Measurements from ENCODE around the gene TMEM208. TPM values are rescaled to one million over a fixed set of nuclear protein-coding genes. Genes with fewer than 3 reads are reported as not detected.

TMEM208 gene
- polyA plus RNA-seq, 1 of the 3 experiments (the other 2 are of a cell fraction): 98.2 TPM

GRCh38 chr16:67226804-67227566 is at the start of gene TMEM208 (continued):
- TF ChIP-seq CTCF (IDR thresholded peaks at IDR 0.05) (peak; percentile 48), RCOR1 (IDR thresholded peaks at IDR 0.05; ENCODE audit: low read length) (peak; percentile 35; the same call in 1 of the 2 replicates), REST (IDR thresholded peaks at IDR 0.05; ENCODE audit: low read depth, low read length) (0 out of 2 replicates have a peak, but pooled peaks have one; percentile 47), EP300 (IDR thresholded peaks at IDR 0.05; ENCODE audit: borderline replicate concordance in 1 of 2, low read depth in 1 of 2, low read length in 1 of 2) (no peak)
- TF ChIP-seq, protein P1, sequence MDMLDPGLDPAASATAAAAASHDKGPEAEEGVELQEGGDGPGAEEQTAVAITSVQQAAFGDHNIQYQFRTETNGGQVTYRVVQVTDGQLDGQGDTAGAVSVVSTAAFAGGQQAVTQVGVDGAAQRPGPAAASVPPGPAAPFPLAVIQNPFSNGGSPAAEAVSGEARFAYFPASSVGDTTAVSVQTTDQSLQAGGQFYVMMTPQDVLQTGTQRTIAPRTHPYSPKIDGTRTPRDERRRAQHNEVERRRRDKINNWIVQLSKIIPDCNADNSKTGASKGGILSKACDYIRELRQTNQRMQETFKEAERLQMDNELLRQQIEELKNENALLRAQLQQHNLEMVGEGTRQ (IDR thresholded peaks at IDR 0.05; ENCODE audit: borderline replicate concordance, low read depth, low read length): no peak

- DNase-seq: peak; percentile 88
- Histone ChIP-seq H3K9ac (no peak overlapping the region), H3K4me1 (ENCODE audit: control insufficient read depth in 1 of 2, insufficient read depth in 2 of 2, low read depth in 1 of 2, low read length in 1 of 2) (peaks cover 21 to 54% of the 10 kb centered on the region in 2 experiments), H3K4me3 (ENCODE audit: low read depth in 2 of 2, low read length in 1 of 2) (peak overlapping the region in 1 of 2 experiments; percentile 45; a peak in 3 of 4 replicates), H3K27me3 (ENCODE audit: insufficient read depth) (no peaks in the 10 kb centered on the region), H2AFZ (ENCODE audit: low read depth) (no peak overlapping the region), H3K9me3 (no peaks in the 10 kb centered on the region), H3K9me2 (no peaks in the 10 kb centered on the region), H3K4me2 (peak overlapping the region; percentile 61; the same call in 1 of the 2 replicates), H3F3A (replicated peaks; ENCODE audit: insufficient read depth) (peaks cover 39% of the 10 kb centered on the region), H3K79me2 (ENCODE audit: insufficient read depth) (peaks cover 26% of the 10 kb centered on the region), H4K20me1 (ENCODE audit: insufficient read depth) (peaks cover 10% of the 10 kb centered on the region), H3K27ac (ENCODE audit: low read depth in 2 of 2, low read length in 1 of 2) (peak overlapping the region in 1 of 2 experiments; percentile 64; a peak in 1 of 4 replicates), H3K36me3 (replicated peaks in 1 of 2; ENCODE audit: control insufficient read depth in 1 of 2, insufficient read depth in 2 of 2, low read length in 1 of 2) (peaks cover 6 to 8% of the 10 kb centered on the region in 2 experiments)
- POLR2A ChIA-PET: interaction anchor here (0.6 to 2.6 kb wide), 5 partner anchors 9 to 27 kb away, joined by 3 to 11 read pairs (median 3); partner anchors contain the start of genes B3GNT9, FBXL8 and TRADD
- 42% methylated on average over 23 of the region's 73 CpGs for WGBS (ENCODE audit: low lambda C conversion rate)
- no peak for TF ChIP-seq FOXJ3 (CRISPR knock-in tag; IDR thresholded peaks at IDR 0.05)
- no peak for TF ChIP-seq REST (IDR thresholded peaks at IDR 0.05; ENCODE audit: low read depth, low read length)
- TF ChIP-seq NFIC (IDR thresholded peaks at IDR 0.05; ENCODE audit: borderline replicate concordance): 0 out of 2 replicates have a peak, but pooled peaks have one; percentile 21
- peak; percentile 19; the same call in 1 of the 2 replicates for TF ChIP-seq SIN3A (IDR thresholded peaks at IDR 0.05; ENCODE audit: borderline replicate concordance, low read depth, low read length)
- TF ChIP-seq NRF1 (IDR thresholded peaks at IDR 0.05; ENCODE audit: low read depth, low read length): peak; percentile 47; the same call in 1 of the 2 replicates
- no peak for TF ChIP-seq RXRA (IDR thresholded peaks at IDR 0.05; ENCODE audit: borderline replicate concordance, low read depth)
- TF ChIP-seq RFX5 (IDR thresholded peaks at IDR 0.05; ENCODE audit: low read length): no peak
- peak; percentile 49 for TF ChIP-seq MXI1 (IDR thresholded peaks at IDR 0.05; ENCODE audit: low read depth, low read length)
- CTCF ChIA-PET: interaction anchor here (0.9 to 2.8 kb wide), 12 partner anchors 11 to 224 kb away, joined by 3 to 11 read pairs (median 4); no protein-coding TSS in a partner anchor
Measured at GRCh38 chr16:67177743-67178699, 48.9 kb upstream of the TMEM208 start.

Measured in SK-N-SH (cell line).